HG03095 (cell line): ENCODE results near the gene OVAAL.

Experiments
- ATAC-seq: cut with Tn5 transposase; IDR thresholded peaks from one replicate; pipeline ENCODE4 v1.9.1; 2021; ENCODE audit warnings: moderate library complexity; ENCODE audit not compliant: unreplicated experiment

Gene OVAAL

GRCh38 chr1:180568184-180568583, 9.4 kb downstream of the OVAAL start:
- no peak for ATAC-seq

DNA sequence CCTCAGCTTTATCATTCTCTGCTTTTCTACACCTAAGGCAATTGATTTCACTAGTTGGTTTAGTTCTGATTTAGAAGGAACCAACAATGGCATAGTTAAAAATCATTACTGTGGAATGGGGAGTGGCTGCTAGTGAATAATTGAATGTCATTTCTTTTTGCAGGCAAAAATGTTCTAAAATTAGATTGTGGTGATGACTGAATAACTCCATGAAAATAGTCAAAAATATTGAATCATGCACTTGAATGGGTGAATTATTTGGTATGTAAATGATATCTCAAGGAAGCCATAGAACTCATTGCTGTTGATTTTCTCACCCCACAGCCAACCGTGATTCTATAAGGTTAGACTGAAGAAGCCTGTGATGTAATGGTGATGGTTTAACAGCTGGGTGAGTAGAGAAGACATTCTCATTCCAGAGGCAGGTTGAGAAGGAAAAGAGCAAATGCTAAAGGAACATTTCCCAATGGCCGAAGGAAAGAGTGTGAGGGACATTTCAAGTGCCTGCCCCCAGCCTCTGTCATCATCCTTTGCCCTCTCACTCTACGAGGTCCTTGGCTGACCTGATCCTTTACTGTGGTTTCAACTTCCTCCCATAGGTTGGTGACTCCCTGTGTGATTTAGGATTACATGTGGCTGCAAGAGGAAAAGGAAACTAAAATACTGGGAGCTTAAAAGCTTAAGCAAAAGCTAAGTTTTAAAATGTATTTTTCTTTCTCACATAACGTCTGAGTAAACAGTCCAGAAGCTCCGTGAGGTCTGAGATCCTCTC, 12.5 kb downstream of the OVAAL start:
- no peak for ATAC-seq

DNA sequence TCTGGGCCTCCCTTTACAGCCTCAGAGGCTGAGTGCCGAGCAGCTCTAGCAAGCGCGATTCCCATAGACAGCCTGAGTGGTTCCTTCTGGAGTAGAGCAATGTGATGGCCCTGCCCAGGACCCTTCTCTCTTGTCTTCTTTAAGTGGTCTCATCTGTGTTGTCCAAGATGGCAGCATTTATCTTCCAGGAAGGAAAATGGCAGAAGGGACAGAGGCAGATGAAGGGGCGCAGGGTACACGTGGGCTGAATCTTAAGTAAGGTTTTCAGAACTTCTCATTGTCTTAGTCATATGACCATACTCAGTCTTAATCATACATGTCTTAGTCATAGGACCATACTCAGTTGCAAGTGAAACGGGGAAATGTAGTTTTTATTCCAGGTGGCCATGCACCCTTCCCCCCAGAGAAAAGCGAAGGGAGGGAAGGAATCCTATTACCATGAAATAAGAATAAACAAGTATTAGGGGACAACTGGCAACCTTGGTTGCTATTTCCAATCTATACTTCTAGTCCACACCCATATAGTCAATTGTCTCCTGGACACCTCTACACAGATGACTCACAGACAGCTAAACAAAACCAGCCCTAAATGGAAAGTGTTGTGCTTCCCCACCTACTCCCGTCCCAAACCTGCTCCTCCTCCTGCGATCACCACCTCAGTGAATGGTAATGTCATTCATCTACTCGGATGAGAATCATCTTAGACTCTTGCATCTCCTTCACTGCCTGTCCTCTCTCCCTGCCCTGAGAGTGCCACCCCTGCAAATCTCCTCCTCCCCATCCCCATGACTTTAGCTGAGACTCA, 13.3 kb downstream of the OVAAL start:
- ATAC-seq: no peak

DNA sequence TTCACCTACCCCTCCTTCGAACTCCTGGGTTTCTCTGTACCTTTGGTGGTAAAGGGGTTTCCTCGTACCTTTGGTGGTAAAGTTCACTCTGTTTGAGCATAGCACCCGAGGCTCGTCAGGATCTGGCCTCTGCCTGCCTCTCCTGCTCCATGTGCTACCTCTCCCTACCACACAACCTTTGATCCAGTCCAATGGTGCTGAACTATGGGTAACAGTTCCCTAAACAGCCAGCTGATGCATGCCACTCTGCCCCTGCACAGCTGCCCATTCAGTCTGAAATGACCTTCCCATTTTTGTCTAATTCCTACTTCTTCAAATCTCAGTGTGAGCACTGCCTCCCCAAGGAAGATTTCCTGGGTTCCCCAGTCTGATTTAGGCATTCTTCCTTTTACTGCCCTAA, 14.0 kb downstream of the OVAAL start:
- no peak for ATAC-seq

DNA sequence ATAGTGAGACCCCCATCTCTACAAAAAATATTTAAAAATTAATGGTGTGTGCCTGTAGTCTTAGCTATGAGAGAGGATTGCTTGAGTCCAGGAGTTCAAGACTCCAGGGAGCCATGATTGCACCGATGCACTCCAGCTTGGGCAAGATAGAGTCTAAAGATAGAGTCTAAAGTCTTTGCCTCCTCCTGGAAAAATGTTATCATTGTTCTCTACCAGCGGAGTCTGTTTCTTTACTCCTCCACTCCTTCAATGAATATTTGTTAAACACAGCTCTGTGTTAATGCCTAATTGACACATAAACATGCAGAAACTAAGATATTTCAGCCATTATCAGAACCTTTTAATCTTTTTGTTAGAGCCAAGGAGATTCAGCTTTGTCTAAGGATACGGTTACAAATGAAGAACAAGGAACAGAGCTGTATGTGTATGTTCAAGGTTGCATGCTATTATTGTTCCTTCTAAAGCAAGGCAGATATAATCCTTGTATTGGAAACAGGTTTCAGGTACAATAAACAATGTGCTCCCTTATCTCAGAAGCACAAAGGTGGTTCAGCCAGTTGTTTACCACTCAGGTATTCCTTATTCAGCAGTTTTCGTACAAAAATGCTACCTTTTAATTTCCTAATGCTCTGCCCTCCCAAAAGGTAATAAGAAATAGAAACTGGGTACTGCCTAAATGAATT, 15.4 kb downstream of the OVAAL start:
- ATAC-seq: no peak

DNA sequence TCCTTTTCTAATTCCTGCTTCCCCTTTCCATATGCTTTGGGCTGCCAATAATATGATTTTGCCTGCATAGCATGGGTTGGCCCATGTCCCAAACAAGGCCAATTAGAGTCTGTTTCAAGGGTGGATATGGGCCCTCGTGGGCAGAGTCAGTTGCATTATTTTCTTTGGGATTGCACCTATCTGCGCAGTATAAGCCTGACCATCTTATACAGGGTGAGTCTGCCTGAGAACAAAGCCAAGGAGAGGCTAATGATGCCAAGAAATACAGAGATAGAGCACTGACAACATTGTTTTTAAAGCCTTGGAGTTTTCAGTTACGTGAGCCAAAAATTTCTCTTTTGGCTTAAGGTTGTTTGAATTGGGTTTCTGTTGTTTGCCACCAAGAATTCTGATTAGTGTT, 18.6 kb downstream of the OVAAL start:
- no peak for ATAC-seq

DNA sequence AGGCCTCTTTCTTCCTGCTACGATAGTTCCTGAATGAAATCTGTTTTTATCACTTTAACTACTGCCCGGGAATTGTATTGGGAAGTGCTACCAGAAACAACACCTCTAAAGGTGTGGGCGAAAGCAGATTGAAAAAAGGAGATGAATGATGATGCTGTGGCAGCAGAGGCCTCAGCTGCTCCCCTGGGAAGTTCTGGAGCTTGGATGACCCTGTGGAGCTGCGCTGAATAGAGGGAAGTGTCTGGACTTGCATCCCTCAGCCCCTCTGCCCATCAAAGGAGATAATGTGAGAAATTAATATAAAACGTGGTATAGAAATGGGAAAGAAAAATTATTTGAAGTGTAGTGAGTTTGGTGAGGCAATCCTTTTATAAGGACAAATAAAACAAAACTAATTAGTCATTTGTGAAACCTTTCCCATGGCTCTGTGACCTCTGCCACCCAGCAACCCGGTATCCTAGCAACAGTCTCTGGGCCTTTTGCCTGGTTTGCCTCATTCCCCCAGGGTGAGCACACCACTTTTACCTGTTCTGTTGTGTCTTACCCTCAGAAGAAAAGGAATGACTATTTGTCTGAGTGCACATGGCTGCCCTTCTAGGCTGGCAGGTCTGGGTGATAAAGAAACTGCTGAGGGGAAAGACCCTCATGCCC, 21.3 kb downstream of the OVAAL start:
- no peak for ATAC-seq

DNA sequence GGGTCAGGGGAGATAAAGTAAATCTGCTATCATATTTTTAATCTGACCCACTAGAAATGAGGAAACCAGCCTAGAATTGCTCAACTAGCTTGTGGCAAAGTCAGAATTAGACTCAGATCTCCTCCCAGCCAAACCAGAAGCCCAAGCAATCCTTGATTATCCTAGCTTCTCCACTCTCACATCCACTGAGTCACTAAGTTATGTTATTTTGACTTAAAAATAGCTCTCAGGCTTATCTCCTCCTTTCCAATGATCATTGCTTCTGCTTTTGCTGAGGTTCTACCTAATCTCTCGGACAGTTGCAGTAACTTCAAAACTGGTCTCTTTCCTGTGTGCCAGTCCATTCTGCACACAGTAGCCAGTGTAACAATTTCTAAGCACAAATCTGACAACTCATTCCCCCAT, 22.9 kb downstream of the OVAAL start:
- no peak for ATAC-seq

- ATAC-seq: no peak
Measured at GRCh38 chr1:180584869-180585268, 26.1 kb downstream of the OVAAL start.

- ATAC-seq: no peak
Measured at GRCh38 chr1:180585994-180586359, 27.2 kb downstream of the OVAAL start.

GRCh38 chr1:180586671-180587155, 27.9 kb downstream of the OVAAL start:
- ATAC-seq: no peak

DNA sequence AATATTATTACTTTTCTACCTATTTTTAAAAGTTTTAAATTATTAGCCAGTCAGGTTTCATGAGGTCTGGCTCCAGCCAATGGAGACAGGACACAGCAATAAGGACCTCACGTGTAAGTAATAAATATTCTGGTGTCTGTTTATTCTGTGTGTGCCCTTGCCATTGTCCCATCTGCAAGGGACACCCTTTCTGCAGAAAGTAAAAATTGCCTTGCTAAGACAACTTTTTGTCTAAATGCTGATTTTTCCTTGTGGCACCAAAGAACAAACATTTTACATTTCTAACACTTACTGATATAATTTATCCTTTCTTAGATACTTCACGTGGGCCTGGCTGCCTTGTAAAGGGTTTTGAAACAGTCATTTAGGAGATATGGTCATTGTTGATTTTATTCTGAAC, 29.4 kb downstream of the OVAAL start:
- no peak for ATAC-seq

GRCh38 chr1:180590889-180591288, 32.1 kb downstream of the OVAAL start:
- ATAC-seq: no peak

- ATAC-seq: no peak
Measured at GRCh38 chr1:180593382-180593781, 34.6 kb downstream of the OVAAL start.

- no peak for ATAC-seq
Measured at GRCh38 chr1:180594723-180595122, 36.0 kb downstream of the OVAAL start.

GRCh38 chr1:180595966-180596365, 37.2 kb downstream of the OVAAL start:
- no peak for ATAC-seq

GRCh38 chr1:180597520-180597919, 38.8 kb downstream of the OVAAL start:
- ATAC-seq: no peak

DNA sequence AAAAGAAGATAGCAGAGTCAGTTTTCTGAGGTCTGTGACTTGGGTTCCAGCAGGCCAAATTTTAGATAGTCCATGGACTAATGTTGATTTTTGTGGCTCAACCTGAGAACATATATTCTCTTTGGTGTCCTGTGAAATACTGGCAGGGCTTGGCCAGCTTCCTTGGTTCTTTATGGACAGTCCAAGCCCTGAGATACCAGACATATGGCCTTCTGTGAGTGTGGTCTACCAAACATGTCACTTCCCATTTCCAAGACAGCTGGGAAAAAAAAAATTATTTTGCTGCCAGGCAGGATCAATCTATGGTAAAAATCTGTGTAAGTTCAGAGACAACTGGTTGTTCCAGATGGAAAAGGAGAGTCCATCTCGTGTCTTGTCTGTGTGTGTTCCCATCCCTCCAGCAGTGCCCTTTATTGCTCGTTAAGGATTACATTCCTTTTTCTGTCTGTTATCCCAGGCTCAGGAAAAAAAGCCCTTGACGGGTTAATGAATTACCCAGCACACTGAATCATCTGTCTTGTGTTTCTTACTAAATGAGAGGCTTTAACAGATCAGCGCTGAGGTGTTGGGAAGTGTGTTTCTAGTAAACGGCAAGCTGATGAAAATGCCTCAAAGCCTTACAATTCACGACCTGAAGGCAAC, 39.7 kb downstream of the OVAAL start:
- ATAC-seq: no peak

DNA sequence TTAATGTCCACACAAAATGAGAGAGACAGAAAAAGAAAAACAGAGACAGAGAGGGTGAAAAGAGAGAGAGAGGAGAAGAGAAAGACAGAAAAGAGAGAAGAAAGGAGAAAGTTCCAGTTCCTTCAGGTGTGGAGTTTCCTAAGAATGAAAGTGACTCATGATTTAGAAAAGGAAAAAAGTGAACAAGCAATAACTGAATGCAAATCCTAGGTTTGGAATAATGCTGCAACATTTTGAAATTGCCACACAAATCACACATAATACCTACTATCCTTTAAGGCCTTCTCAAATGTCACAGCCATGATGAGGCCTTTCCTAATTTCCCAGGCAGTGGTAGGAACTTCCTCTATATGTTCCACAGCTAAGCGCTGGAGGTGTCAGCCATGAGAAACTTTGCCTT, 41.6 kb downstream of the OVAAL start:
- no peak for ATAC-seq

- ATAC-seq: no peak
Measured at GRCh38 chr1:180601512-180601911, 42.7 kb downstream of the OVAAL start.
